ENCODE data around the gene SLC9C1. TPM values are rescaled to one million over a fixed set of nuclear protein-coding genes. Genes with fewer than 3 reads are reported as not detected.

SLC9C1 gene
- total RNA-seq, 1 experiment from 2014 or later = 0.50 TPM

DNA sequence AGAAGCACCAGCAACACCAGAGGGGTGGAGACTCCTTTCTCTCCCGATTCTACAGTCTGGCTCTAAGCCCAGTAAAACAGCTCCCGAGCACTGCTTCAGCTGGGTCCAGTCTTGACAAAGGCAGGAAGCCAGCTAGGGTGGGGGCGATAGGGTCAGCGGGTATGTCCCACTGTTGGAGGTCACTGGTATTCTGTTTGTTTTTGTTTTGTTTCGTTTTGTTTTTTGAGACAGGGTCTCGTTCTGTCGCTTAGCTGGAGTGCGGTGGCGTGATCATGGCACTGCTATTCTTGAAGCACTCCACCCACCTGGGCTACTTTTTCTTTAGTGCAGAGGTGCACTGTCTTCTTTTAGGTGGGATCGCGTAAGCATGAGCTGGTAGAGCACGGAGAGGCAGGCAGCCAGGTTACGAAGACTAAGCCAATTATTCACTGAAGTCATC is 177.2 kb downstream of the SLC9C1 start:
- Histone ChIP-seq H2AK5ac (ENCODE audit: insufficient read length, low read length) (no peak overlapping the region), H4K8ac (replicated peaks; ENCODE audit: insufficient read length, low read depth, low read length) (no peak overlapping the region), H3K18ac (ENCODE audit: insufficient read length, low read depth, low read length) (no peak overlapping the region), H3K4ac (ENCODE audit: low read depth, low read length) (no peak overlapping the region), H3K23me2 (ENCODE audit: insufficient read length, low read depth, low read length, poor library complexity, severe bottlenecking) (no peaks in the 10 kb centered on the region), H3K9ac (ENCODE audit: extremely low read depth, insufficient read length, low read length) (no peak overlapping the region), H4K5ac (ENCODE audit: insufficient read length, low read depth, low read length) (no peak overlapping the region), H2BK15ac (ENCODE audit: low read depth, low read length) (no peak overlapping the region), H3K27ac (ENCODE audit: insufficient read length, low read depth, low read length) (no peak overlapping the region), H2BK12ac (ENCODE audit: insufficient read length, low read depth, low read length) (no peak overlapping the region), H3K79me1 (ENCODE audit: insufficient read depth, low read depth, low read length, poor library complexity, severe bottlenecking) (no peaks in the 10 kb centered on the region), H3K23ac (ENCODE audit: insufficient read length, low read depth, low read length) (no peak overlapping the region), H2BK120ac (ENCODE audit: low read depth, low read length, poor library complexity, severe bottlenecking) (no peak overlapping the region), H3K79me2 (ENCODE audit: insufficient read depth, low read length) (no peaks in the 10 kb centered on the region), H2AFZ (ENCODE audit: low read length) (no peak overlapping the region), H3K4me2 (ENCODE audit: insufficient read depth, insufficient read length, low read length) (no peak overlapping the region), H3T11ph (ENCODE audit: low read length) (no peak overlapping the region), H3K14ac (ENCODE audit: insufficient read depth, low read length) (no peak overlapping the region; the same call in 1 of the 2 replicates), H3K4me1 (ENCODE audit: insufficient read depth, low read length) (no peaks in the 10 kb centered on the region), H3K56ac (ENCODE audit: insufficient read length, low read depth, low read length) (no peak overlapping the region), H2BK5ac (ENCODE audit: insufficient read length, low read length) (no peak overlapping the region), H3K9me3 (ENCODE audit: control insufficient read depth, low read depth, low read length) (no peaks in the 10 kb centered on the region), H4K20me1 (ENCODE audit: control insufficient read depth, insufficient read depth, insufficient read length) (no peaks in the 10 kb centered on the region), H4K91ac (ENCODE audit: insufficient read length, low read depth, low read length) (no peak overlapping the region), H2BK20ac (ENCODE audit: low read depth, low read length, poor library complexity, severe bottlenecking) (no peak overlapping the region), H3K27me3 (ENCODE audit: insufficient read depth, low read length) (no peaks in the 10 kb centered on the region)
- Mint-ChIP-seq H3K27me3 (ENCODE audit: low read depth) (no peaks in the 10 kb centered on the region), H3K4me1 (peaks cover 26 to 28% of the 10 kb centered on the region in 2 experiments), H3K9me3 (no peaks in the 10 kb centered on the region), H3K36me3 (ENCODE audit: insufficient read depth in 1 of 3, low read depth in 3 of 3) (peaks cover 10 to 18% (median 14%) of the 10 kb centered on the region in 3 experiments; a peak in 4 of 7 replicates), H3K4me3 (no peak overlapping the region), H3K27ac (no peak overlapping the region)
- no peak for DNase-seq
- no CpG with 5 or more reads among the region's 13 CpGs for WGBS (ENCODE audit: extremely low coverage, insufficient read length, low lambda C conversion rate)
- TF ChIP-seq, protein P1, sequence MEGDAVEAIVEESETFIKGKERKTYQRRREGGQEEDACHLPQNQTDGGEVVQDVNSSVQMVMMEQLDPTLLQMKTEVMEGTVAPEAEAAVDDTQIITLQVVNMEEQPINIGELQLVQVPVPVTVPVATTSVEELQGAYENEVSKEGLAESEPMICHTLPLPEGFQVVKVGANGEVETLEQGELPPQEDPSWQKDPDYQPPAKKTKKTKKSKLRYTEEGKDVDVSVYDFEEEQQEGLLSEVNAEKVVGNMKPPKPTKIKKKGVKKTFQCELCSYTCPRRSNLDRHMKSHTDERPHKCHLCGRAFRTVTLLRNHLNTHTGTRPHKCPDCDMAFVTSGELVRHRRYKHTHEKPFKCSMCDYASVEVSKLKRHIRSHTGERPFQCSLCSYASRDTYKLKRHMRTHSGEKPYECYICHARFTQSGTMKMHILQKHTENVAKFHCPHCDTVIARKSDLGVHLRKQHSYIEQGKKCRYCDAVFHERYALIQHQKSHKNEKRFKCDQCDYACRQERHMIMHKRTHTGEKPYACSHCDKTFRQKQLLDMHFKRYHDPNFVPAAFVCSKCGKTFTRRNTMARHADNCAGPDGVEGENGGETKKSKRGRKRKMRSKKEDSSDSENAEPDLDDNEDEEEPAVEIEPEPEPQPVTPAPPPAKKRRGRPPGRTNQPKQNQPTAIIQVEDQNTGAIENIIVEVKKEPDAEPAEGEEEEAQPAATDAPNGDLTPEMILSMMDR (conservative IDR thresholded peaks at IDR 0.05) = no peak
